Activated CD4-positive, alpha-beta T cell treated with anti-CD3 and anti-CD28 coated beads for 4 hours (primary cell): ENCODE measurements around the gene GMFB.
A peak's percentile ranks its signal among the peaks of the same experiment; 100 is the strongest.
"Not testable (repeated sequence)": the region's sequence is repeated elsewhere in the genome, so short reads cannot be mapped to it uniquely, and the experiment has no call there.

Experiments
- DNase-seq, 2 donors: peaks; one replicate each; pipeline ENCODE4 v3.0.0-alpha.2; 2020

The GMFB gene

GRCh38 chr14:54490445-54491175, 1.8 kb upstream of the GMFB start:
- DNase-seq: no peak

- DNase-seq: no peak
These were observed 1.1 kb upstream of the GMFB start for GRCh38 chr14:54489731-54490444.

DNA sequence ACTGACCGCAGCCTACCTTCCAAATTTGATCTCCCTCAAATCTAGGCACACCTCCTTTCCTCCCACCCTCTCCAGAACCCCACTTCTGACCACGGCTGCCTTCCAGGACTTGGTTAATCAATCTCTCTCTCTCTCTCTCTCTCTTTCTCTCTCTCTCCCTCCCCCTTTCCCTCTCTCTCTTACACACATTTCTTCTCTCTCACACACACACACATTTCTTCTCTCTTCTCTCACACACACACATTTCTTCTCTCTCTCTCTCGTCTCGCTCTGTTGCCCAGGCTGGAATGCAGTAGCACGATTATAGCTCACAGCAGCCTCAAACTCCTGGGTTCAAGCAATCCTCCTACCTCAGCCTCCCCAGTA, 521 bp upstream of the GMFB start:
- no peak for DNase-seq

DNA sequence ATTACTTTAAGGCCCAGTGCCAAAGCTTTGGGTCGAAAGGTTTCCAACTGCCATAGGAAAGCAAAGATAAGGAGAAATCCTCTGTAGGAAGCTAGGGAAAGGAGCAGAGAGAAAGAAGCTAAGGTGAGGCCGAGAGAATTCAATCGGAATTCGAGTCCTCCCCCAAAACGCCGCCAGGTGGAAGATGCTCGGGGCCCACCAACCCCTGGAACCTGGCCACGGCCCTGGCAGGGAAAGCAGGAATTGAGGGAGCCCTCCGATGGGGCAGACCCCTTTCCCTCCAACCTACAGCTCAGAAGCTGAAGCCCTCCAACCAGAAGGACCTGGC, 498 bp downstream of the GMFB start:
- peak in 1 of 2 donors; percentile 29 for DNase-seq

- no peak for DNase-seq
These were observed 1.0 kb downstream of the GMFB start for GRCh38 chr14:54487771-54488170.

- DNase-seq: peak in 1 of 2 donors; percentile 13
These were observed 2.1 kb downstream of the GMFB start for GRCh38 chr14:54486685-54487084.

GRCh38 chr14:54483846-54484245, 4.9 kb downstream of the GMFB start:
- DNase-seq: no peak

DNA sequence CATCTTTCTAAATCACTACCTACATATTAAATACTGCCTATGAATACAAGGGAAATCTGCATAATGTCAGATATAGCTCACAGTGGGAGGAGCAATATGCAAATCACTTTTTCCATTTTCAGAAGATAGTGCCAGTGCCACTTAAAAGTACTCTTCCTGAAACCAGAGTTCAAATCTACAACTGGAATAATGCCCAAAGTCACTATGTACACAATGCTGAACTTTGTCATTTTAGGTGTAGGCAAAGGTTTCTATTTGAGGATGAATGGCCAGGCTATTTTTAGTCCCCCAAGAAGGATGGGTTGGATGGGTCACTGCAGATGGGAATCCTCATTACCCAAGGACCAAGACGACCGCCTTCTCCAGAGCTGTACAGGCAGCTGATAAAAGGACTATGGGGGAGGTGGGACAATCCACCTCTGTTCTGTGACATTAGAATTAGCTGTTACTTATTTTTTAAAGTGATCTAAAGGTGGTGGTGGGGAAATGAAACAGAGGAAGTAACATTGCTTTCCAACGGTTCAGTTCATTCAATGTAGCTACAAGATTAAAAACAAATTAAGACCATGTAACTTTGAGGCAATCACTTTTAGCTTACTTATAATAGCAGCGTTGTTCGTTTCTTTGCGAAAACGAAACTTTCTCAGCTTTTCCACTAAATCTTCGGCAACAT, 5.6 kb downstream of the GMFB start:
- DNase-seq: no peak

GRCh38 chr14:54481695-54482094, 7.1 kb downstream of the GMFB start:
- DNase-seq: no peak

- no peak for DNase-seq
These were observed 7.8 kb downstream of the GMFB start for GRCh38 chr14:54480830-54481562.

GRCh38 chr14:54478636-54479215, 10.1 kb downstream of the GMFB start:
- no peak for DNase-seq

DNA sequence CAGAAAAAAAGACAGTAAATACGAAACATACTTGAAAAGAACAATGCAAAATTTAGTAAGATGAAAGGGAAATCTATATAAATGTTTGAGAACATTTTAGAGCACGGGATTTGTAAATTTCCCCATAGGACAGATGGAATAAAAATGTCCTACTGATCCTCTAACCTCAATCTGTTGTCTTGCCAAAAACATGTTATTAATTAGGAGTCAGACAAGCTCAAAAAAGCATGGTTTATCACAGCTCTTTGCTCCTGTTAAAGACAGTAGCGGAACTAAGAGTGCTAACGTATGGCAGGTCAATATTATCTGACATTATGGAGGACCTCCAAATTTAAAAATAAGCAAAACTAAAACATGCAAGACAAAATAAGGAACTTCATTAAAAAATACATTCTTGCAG, 12.9 kb downstream of the GMFB start:
- DNase-seq: no peak

DNA sequence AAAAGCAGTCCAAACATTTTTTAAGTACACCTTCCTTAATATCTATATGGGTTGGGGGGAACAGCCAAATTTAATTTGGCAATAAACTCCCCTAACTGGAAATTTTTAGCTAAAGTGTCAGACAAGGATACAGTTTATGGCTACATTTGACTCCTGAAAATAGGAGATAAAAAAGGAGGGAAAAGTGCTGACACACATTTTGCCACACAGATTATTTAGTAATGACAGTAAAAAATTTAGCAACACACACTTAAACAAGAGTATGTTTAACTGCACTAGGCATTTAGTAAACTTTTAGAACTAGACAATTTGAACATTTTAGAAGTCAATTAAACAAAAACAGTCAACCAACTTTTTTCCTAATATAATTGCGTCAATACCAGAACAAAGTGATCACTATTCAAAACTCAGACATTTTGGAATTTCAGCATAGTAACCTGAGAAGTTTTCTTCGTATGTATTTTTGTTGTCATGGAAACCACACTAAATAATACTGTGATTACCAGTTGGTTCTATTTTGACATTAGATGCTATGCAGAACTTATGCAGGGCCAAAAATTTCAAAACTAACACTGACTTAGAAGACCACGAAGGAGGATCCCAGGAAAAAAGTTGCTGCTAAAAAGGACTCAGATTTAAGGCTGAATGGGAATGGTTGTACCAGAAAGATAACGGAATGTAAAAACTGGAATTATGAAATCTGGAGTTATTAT, 13.4 kb downstream of the GMFB start:
- no peak for DNase-seq

DNA sequence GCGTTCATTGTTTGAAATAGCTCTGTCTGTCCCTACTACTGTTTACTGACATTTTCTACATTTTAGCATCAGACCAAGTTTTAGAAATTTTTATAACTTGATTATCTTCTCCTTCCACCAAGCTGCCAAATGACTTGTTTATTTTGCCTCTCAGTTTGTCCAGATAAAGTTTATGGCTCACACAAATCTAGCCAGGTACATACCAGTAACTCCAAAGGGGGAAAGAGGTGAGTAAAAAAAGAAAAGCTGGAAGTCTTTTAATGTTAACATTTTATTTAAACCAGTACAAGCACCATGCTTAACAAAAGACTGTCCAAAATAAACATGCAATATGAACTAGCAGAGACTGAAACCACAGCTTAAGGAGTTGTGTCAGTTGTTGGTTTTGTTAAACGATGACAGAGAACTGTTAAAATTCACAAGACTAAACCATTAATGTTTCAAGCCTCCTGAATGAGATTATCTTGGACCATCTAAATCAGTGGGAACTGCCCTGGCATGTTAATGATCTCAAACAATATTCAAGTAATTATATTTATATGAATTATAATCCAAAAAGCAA, 14.5 kb downstream of the GMFB start:
- no peak for DNase-seq

DNA sequence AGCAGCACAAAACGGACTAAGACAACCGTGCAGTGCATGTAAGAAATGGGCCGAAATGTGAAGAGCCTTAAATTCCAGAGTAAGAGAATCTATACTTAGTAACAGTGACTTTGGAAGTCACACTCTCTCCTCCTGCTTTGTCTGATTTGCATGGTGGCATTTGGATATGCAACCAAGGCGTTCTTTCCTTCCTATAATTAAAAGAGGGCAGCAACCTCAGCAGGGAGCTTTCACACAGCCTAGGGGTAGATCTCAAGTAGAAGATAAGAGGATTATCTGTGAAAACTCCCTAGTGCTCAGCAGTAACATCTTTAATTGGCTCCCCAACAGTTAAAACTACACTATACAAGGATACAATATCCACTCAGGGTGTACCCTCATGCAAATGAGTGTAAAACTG, 16.5 kb downstream of the GMFB start:
- DNase-seq: no peak

GRCh38 chr14:54471641-54472040, 17.1 kb downstream of the GMFB start:
- no peak for DNase-seq

GRCh38 chr14:54470701-54471100, 18.1 kb downstream of the GMFB start:
- DNase-seq: no peak

GRCh38 chr14:54467280-54467679, 21.5 kb downstream of the GMFB start:
- DNase-seq: no peak

DNA sequence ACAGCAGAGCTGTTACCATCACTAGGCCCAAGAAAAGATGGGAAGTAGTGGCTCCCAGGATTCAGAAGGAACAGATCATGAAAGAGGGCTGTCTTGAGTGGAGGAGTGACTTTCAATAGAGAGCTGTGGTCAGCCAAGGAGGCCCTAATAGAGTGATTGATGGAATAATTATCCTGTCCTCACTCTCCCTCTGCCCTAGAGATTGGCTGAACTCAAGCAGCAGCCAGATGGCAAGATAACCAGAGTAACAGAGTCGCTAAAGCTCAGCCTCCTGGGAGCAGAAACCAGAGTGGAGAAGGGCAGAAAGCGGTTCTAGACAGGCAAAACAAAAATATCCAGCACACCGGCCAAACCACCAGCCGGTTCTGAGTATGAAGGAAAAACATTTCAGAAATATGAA, 23.1 kb downstream of the GMFB start:
- DNase-seq: no peak

GRCh38 chr14:54462048-54462447, 26.7 kb downstream of the GMFB start:
- DNase-seq: no peak

- no peak for DNase-seq
These were observed 29.7 kb downstream of the GMFB start for GRCh38 chr14:54459106-54459505.

DNA sequence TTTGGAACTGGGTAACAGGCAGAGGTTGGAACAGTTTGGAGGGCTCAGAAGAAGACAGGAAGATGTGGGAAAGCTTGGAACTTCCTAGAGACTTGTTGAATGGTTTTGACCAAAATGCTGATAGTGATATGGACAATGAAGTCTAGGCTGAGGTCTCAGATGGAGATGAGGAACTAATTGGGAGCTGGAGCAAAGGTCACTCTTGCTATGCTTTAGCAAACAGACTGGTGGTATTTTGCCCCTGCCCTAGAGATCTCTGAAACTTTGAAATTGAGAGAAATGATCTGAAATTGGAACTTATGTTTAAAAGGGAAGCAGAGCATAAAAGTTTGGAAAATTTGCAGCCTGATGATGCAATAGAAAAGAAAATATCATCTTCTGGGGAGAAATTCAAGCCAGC, 30.2 kb downstream of the GMFB start:
- DNase-seq: not testable (repeated sequence)
